HG02642 (cell line): ENCODE results near the gene ACSS1.

Experiments used
- ATAC-seq: cut with Tn5 transposase; IDR thresholded peaks from one replicate; pipeline ENCODE4 v1.9.1; 2021; ENCODE audit warnings: mild to moderate bottlenecking; ENCODE audit not compliant: unreplicated experiment, poor library complexity

The ACSS1 gene

DNA sequence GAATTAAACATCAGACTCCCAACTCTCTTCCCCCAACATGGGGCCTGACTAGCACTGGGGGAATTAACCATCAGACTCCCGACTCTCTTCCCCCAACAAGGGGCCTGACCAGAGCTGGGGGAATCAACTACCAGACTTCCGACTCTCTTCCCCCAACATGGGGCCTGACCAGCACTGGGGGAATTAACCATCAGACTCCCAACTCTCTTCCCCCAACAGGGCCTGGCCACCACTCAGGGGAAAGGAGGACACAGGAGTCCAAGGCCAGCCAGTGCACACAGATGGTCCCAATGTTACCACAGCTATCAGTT, 95.8 kb downstream of the ACSS1 start:
- ATAC-seq: no peak

DNA sequence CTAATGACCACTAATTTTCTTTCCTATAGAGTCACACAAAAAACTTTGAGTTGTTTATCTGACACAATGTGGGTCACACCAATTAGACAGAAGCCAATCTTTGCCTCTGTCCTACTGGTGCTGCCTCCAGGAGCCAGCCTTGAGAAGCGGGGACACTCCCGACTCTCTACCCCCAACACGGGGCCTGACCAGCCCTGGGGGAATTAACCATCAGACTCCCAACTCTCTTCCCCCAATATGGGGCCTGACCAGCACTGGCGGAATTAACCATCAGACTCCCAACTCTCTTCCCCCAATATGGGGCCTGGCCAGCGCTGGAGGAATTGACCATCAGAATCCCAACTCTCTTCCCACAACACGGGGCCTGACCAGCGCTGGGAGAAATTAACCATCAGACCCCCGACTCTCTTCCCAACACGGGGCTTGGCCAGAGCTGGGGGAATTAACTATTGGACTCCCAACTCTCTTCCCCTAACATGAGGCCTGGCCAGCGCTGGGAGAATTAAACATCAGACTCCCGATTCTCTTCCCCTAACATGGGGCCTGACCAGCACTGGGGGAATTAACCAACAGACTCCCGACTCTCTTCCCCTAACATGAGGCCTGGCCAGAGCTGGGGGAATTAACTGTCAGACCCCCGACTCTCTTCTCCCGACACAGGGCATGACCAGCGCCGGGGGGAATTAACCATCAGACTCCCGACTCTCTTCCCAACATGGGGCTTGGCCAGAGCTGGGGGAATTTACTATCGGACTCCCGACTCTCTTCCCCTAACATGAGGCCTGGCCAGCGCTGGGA, 96.4 kb downstream of the ACSS1 start:
- no peak for ATAC-seq

- no peak for ATAC-seq
These were observed 97.1 kb downstream of the ACSS1 start for GRCh38 chr20:24960861-24961260.

DNA sequence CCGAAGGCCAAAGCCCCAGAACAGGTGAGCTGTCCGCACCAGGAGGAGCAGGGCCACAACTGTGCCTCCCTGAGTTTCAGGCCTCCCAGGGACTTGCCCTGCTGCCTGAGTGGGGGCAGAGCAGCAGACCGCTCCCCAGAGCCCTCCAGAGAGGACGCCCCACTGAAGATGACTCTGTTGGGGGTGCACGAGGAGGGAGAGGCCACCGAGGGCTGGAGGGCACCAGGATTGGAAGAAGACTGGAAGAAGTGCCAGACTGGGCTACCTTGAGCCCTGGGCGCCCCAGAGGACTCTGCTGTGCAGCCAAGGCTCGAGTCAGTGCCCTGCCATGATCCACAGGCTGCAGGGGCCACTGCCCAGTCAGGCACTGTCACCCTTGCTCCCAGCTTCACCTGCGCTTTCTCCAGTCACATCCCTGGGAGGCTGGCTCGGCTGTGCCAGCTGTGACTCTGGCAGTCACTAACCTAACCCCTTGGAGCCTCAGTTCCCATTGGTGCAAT, 97.6 kb downstream of the ACSS1 start:
- ATAC-seq: no peak

DNA sequence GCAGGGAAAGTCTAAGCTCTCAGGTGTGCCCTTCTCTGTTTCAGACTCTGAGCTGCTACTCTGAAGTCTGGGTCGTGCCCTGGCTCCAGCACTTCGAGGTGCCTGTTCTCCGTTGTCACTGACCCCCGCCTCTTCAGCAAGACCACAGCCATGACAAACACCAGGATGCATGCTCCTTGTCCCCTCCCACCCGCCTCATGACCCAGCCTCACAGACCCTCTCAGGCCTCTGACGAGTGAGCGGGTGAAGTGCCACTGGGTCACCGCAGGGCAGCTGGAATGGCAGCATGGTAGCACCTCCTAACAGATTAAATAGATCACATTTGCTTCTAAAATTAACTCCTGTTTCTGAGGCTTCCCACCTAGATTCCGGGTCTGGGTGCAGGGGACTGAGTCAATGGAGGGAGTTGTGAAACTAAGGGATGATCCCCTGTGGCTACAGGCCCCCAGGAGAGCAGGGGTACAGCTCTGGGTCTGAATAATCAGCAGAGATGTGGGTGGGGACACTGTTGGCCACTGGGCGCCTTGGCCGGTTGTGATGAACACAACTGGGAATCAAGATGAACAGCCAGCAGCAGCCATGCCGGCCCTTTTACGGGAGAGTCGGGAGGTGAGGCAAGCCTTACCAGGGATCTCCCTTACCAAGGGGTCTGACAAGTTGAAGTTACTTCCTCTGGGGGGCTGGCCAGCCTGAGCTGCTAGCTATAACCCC, 98.2 kb downstream of the ACSS1 start:
- no peak for ATAC-seq

DNA sequence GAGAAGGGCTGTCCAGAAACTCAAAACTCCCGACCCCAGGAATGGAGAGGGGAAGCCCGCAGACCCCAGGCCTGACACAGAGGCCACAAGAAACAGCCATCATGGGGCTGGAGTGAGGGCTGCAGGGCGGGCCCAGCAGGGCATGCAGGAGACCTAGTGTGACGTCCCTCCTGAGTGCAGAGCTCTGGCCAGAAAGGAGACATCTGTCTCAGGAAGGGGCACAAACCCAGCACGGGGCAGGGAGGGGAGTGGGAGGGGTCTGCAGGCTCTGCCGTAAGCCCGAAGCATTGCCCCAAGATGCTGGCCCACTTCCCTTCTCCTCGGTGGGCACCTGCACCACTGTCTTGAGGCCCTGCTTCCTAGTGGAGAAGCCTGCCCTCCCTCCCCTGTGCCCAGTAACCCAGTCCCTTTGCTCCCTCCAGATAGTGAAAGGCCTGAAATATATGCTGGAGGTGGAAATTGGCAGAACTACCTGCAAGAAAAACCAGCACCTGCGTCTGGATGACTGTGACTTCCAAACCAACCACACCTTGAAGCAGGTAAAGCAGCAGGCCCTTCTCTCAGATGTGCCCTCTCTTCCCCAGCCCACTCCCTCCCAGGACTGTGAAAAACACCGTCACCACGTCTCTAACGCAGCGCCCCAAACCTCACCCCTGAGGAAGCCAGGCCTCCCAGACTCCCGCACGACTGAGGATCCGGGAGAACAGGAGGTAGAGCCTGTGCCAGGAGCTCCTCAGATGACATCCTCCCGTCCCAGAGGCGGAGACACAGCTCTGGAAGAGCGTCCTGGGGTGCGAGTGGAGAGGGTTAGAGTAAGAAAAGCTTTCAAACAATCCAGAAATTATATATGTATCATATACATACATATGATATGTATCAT, 99.2 kb downstream of the ACSS1 start:
- no peak for ATAC-seq

DNA sequence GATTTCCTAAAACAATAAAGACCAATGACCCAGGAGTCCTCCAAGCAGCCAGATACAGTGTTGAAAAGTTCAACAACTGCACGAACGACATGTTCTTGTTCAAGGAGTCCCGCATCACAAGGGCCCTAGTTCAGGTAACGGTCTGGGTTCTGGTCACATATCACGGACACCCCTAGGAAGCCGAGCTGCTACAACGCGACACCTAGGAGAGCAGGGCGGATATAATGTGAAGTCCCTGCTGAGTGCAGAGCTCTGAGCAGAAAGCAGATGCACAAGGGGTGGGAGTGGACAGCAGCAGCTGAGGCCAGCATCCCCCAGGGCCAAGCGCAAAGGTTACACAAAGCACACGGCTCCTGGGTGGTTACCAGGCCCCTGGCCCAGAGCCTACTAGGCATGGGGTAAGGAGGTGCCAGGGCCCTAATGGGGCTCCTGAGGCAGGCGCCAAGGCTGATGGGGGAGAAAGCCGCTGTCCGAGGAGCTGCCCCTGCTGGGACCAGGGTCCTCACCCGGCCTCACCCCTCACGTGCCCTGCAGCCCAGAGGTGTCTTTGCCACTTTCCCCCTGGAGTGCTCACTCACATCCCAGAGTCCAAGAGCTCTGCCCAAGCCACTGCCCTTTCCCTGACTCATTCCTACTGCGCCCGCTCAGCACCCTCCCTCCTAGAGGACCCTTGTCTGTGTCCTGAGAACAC, 100.5 kb downstream of the ACSS1 start:
- ATAC-seq: no peak
